ENCODE measurements around the gene BHLHE40. TPM values are rescaled to one million over a fixed set of nuclear protein-coding genes. Genes with fewer than 3 reads are reported as not detected.

BHLHE40 gene
- total and polyA plus RNA-seq, 2 of the 13 experiments (the other 11 are each of a cell fraction or from before 2014, with no cell fraction given), result 1.8 to 51.0 TPM

DNA sequence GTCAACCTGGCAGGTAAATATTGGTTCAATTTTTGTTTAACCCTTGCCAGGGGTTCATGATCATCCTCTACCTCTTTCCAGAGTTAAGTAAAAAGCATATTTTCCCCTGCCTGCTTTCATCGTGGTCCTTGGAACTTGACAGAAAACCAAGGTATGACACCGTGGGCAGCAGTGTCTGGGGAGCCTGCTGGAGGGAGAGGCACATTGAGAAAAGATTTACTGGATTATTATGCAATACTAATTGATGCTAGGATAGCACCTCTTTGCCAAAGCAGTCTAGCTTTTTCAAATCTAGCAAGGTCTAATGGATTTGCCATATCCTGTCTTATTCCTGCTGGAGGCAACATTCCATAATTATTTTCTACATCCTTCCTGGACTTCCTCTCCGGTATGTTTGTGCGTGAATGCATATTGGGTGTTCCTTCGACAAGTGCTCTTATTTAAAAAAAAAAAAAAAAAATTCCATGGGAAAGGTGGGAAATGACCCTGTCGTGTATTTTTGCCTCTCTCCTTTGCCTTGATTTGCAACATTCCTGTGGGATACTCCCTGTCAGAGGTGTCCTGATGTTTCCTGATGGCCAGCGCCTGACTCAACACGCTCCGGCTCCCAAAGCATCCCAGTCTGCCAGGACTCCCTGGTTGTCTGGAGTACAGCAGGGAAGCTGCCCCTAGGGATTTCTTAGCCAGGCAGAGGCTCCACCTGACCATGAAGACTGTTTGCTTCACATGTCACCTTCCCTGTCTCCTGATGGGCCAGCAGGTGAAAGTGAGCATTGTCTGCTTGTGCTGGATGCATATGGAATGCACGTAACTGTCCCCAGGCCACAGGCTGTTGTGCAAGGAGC lies 6.3 kb downstream of the BHLHE40 start (continued):
- TF ChIP-seq ARID5B (CRISPR knock-in tag; IDR thresholded peaks at IDR 0.05) (no peak; the same call in none of the 2 replicates), YEATS2 (CRISPR knock-in tag; IDR thresholded peaks at IDR 0.05; ENCODE audit: borderline replicate concordance) (peak; percentile 58; the same call in 1 of the 2 replicates), MIXL1 (CRISPR knock-in tag; IDR thresholded peaks at IDR 0.05) (peak; percentile 47; the same call in 1 of the 2 replicates), ZNF782 (CRISPR knock-in tag; IDR thresholded peaks at IDR 0.05; ENCODE audit: borderline replicate concordance) (no peak), ARID3A (IDR thresholded peaks at IDR 0.05; ENCODE audit: low read depth, low read length) (no peak), SUZ12 (IDR thresholded peaks at IDR 0.05; ENCODE audit: low read depth, low read length) (no peak), ZIK1 (CRISPR knock-in tag; IDR thresholded peaks at IDR 0.05; ENCODE audit: borderline replicate concordance, low read depth) (no peak), HDAC6 (IDR thresholded peaks at IDR 0.05; ENCODE audit: low read depth, low read length) (no peak), CTCF (CRISPR knock-in tag; IDR thresholded peaks at IDR 0.05) (peak; percentile 16; the same call in 1 of the 2 replicates), ZNF775 (CRISPR knock-in tag; IDR thresholded peaks at IDR 0.05; ENCODE audit: borderline replicate concordance) (no peak)
- TF ChIP-seq, protein P1, sequence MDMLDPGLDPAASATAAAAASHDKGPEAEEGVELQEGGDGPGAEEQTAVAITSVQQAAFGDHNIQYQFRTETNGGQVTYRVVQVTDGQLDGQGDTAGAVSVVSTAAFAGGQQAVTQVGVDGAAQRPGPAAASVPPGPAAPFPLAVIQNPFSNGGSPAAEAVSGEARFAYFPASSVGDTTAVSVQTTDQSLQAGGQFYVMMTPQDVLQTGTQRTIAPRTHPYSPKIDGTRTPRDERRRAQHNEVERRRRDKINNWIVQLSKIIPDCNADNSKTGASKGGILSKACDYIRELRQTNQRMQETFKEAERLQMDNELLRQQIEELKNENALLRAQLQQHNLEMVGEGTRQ (IDR thresholded peaks at IDR 0.05; ENCODE audit: low read depth, low read length), result 0 out of 2 replicates have a peak, but pooled peaks have one; percentile 33
- TF ChIP-seq, protein P1 (CRISPR knock-in tag; IDR thresholded peaks at IDR 0.05; ENCODE audit: borderline replicate concordance), result no peak
- TF ChIP-seq, protein P2, sequence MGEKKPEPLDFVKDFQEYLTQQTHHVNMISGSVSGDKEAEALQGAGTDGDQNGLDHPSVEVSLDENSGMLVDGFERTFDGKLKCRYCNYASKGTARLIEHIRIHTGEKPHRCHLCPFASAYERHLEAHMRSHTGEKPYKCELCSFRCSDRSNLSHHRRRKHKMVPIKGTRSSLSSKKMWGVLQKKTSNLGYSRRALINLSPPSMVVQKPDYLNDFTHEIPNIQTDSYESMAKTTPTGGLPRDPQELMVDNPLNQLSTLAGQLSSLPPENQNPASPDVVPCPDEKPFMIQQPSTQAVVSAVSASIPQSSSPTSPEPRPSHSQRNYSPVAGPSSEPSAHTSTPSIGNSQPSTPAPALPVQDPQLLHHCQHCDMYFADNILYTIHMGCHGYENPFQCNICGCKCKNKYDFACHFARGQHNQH (CRISPR knock-in tag; IDR thresholded peaks at IDR 0.05), result no peak
